Lung (tissue), 12 donors: ENCODE data around the gene RFX3. TPM values are rescaled to one million over a fixed set of nuclear protein-coding genes. Genes with fewer than 3 reads are reported as not detected.

ENCODE experiments used
- ATAC-seq: fragments of 200-7000 bp; cut with Tn5 transposase; one replicate; pipeline ENCODE4 v1.9.1; 2020; ENCODE audit warnings: moderate number of reproducible peaks; ENCODE audit not compliant: insufficient read depth, low FRiP score
- DNase-seq, 3 donors: peaks; one replicate each; pipeline ENCODE4 v3.0.0-alpha.2; 2013 to 2017
- H3K27ac ChIP-seq, 2 donors: one replicate each; pipeline ENCODE4 v1.5.1; 2013; ENCODE audit warnings: mild to moderate bottlenecking in 2 of 2, moderate library complexity in 2 of 2, control low read depth in 1 of 2, inconsistent platforms in 1 of 2, low read depth in 1 of 2, low read length in 1 of 2
- H3K27me3 ChIP-seq, 3 donors: one replicate each; pipeline ENCODE4 v1.5.1; 2013; ENCODE audit warnings: low read length in 2 of 3; ENCODE audit not compliant: control insufficient read depth in 3 of 3, insufficient read depth in 3 of 3
- H3K36me3 ChIP-seq, 4 donors: one replicate each; pipeline ENCODE4 v1.5.1; 2013; ENCODE audit warnings: low read length in 4 of 4, mild to moderate bottlenecking in 1 of 4, moderate library complexity in 1 of 4; ENCODE audit not compliant: control insufficient read depth in 4 of 4, insufficient read depth in 4 of 4
- H3K4me1 ChIP-seq, 5 donors: one replicate each; pipeline ENCODE4 v1.5.1; 2013; ENCODE audit warnings: low read length in 5 of 5, mild to moderate bottlenecking in 2 of 5, moderate library complexity in 1 of 5; ENCODE audit not compliant: control insufficient read depth in 5 of 5, insufficient read depth in 5 of 5
- H3K4me3 ChIP-seq: one replicate; pipeline ENCODE4 v1.5.1; 2013; ENCODE audit warnings: mild to moderate bottlenecking, control low read depth, moderate library complexity
- H3K9ac ChIP-seq, 2 donors: one replicate each; pipeline ENCODE4 v1.5.1; 2013; ENCODE audit warnings: low read length in 2 of 2, control low read depth in 1 of 2; ENCODE audit not compliant: insufficient read depth in 1 of 2
- H3K9me3 ChIP-seq, 4 donors: one replicate each; pipeline ENCODE4 v1.5.1; 2013; ENCODE audit warnings: low read length in 3 of 4, mild to moderate bottlenecking in 1 of 4, moderate library complexity in 1 of 4; ENCODE audit not compliant: control insufficient read depth in 4 of 4, insufficient read depth in 3 of 4
- CTCF ChIP-seq: IDR thresholded peaks from 2 replicates; pipeline ENCODE4 v1.5.1; 2012; ENCODE audit warnings: mild to moderate bottlenecking; ENCODE audit errors: control extremely low read depth, extremely low read depth
- WGBS, 2 donors: extraction: QIAGEN DNeasy Blood & Tissue Kit; methylation state at CpG; one replicate each; pipeline ENCODE4 v1.1.7; 2013; 5-methylcytosine and 5-hydroxymethylcytosine counted together
- polyA plus RNA-seq, 2 donors: library from polyadenylated mRNA; stranded (reverse); fragments of 200-250 nt; gene quantifications; one replicate each; pipeline ENCODE4 v1.2.1, GENCODE V29; 2013
- total RNA-seq, 2 donors: library from RNA; depleted of rRNA in 1 of 2; stranded (reverse); fragments of >200 nt in 1 of 2; gene quantifications; one replicate each; pipeline ENCODE4 v1.2.1, GENCODE V29; 2014 to 2021
- donor health status: control.
- donor health status: control.
- donor health status: Bipolar disorder and iron deficiency.
- donor health status: healthy.
- donor health status: DM: yes; HTN: yes; CAD: no.

The RFX3 gene
- total and polyA plus RNA-seq, 4 donors = 3.3 to 45.8 (median 14.0) TPM

- peaks cover 0 to 34% (median 5%) of the 10 kb centered on the region in 5 donors for H3K4me1 ChIP-seq
- H3K27me3 ChIP-seq = no peaks in the 10 kb centered on the region
- no peaks in the 10 kb centered on the region for H3K36me3 ChIP-seq
- no peak overlapping the region for H3K4me3 ChIP-seq
- no peak overlapping the region for H3K27ac ChIP-seq
- ATAC-seq (no peak), DNase-seq (no peak)
- no peaks in the 10 kb centered on the region for H3K9me3 ChIP-seq
- H3K9ac ChIP-seq = no peak overlapping the region
- no peak for TF ChIP-seq CTCF
Observed at GRCh38 chr9:3457175-3457574, 68.6 kb downstream of the RFX3 start.

- Histone ChIP-seq H3K9me3 (no peaks in the 10 kb centered on the region), H3K36me3 (peaks cover 0 to 4% (median 0%) of the 10 kb centered on the region in 4 donors), H3K4me3 (no peak overlapping the region), H3K9ac (no peak overlapping the region), H3K4me1 (peaks cover 0 to 34% (median 5%) of the 10 kb centered on the region in 5 donors), H3K27me3 (no peaks in the 10 kb centered on the region), H3K27ac (no peak overlapping the region)
- TF ChIP-seq CTCF = no peak
- DNase-seq (peak; percentile 37 to 83 (median 70)), ATAC-seq (no peak)
- WGBS, 2 donors = 76 to 81% methylated on average over 3 of the region's 3 CpGs
Observed at GRCh38 chr9:3455717-3456116, 70.1 kb downstream of the RFX3 start.

GRCh38 chr9:3455094-3455493 lies 70.7 kb downstream of the RFX3 start:
- no peaks in the 10 kb centered on the region for H3K9me3 ChIP-seq
- no peak for TF ChIP-seq CTCF
- 90 to 100% methylated on average over 2 of the region's 2 CpGs for WGBS, 2 donors
- H3K27me3 ChIP-seq = no peaks in the 10 kb centered on the region
- peaks cover 0 to 4% (median 0%) of the 10 kb centered on the region in 4 donors for H3K36me3 ChIP-seq
- ATAC-seq = no peak
- H3K4me1 ChIP-seq = peaks cover 0 to 34% (median 5%) of the 10 kb centered on the region in 5 donors
- H3K4me3 ChIP-seq = no peak overlapping the region
- DNase-seq = no peak
- no peak overlapping the region for H3K27ac ChIP-seq
- no peak overlapping the region for H3K9ac ChIP-seq

GRCh38 chr9:3451956-3452355 lies 73.8 kb downstream of the RFX3 start:
- no peak overlapping the region for H3K27ac ChIP-seq
- H3K36me3 ChIP-seq = peaks cover 0 to 4% (median 0%) of the 10 kb centered on the region in 4 donors
- H3K4me1 ChIP-seq = peaks cover 0 to 22% (median 1%) of the 10 kb centered on the region in 5 donors
- H3K9me3 ChIP-seq = no peaks in the 10 kb centered on the region
- no peak for ATAC-seq
- no peak overlapping the region for H3K4me3 ChIP-seq
- 96 to 100% methylated on average over 1 of the region's 1 CpG for WGBS, 2 donors
- TF ChIP-seq CTCF = no peak
- no peak for DNase-seq
- no peaks in the 10 kb centered on the region for H3K27me3 ChIP-seq
- no peak overlapping the region for H3K9ac ChIP-seq
